ENCODE measurements around the gene SRCAP.

Gene SRCAP

GRCh38 chr16:30662449-30662848 is 36.5 kb upstream of the SRCAP start:
- Histone ChIP-seq H3K27me3 (no peaks in the 10 kb centered on the region), H3K9me3 (no peaks in the 10 kb centered on the region), H3K4me1 (ENCODE audit: control insufficient read depth in 1 of 2, insufficient read depth in 1 of 2, low read depth in 1 of 2, low read length in 1 of 2) (peaks cover 36 to 41% of the 10 kb centered on the region in 2 experiments), H3K36me3 (peaks cover 73% of the 10 kb centered on the region), H3K27ac (no peak overlapping the region), H3K4me3 (ENCODE audit: low read depth in 1 of 2, low read length in 1 of 2) (no peak overlapping the region)
- no peak for TF ChIP-seq CTCF (IDR thresholded peaks at IDR 0.05)

DNA sequence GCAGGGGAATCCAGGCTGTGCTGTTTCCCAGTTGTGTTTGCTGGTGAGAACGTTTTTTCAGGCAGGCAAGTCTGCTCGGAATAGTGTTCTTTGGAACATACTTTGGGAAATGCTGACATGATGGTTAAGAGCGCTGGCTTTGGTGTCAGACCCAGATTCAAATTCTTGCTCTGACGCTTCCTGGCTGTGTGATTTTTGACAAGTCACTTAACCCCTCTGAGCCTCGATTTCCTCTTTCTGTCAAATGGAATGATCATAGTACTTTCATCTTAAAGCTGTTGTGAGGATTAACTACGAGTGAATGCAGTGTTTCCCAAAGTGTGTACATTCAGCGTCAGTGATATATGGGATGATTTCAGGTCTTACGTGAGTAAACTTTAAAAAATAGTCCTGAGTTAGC is 35.9 kb upstream of the SRCAP start:
- Histone ChIP-seq H3K9me3 (no peaks in the 10 kb centered on the region), H3K27me3 (no peaks in the 10 kb centered on the region), H3K36me3 (peaks cover 78% of the 10 kb centered on the region), H3K27ac (no peak overlapping the region), H3K4me1 (ENCODE audit: control insufficient read depth in 1 of 2, insufficient read depth in 1 of 2, low read depth in 1 of 2, low read length in 1 of 2) (peaks cover 32 to 38% of the 10 kb centered on the region in 2 experiments), H3K4me3 (ENCODE audit: low read depth in 1 of 2, low read length in 1 of 2) (no peak overlapping the region)
- TF ChIP-seq CTCF (IDR thresholded peaks at IDR 0.05) = no peak

DNA sequence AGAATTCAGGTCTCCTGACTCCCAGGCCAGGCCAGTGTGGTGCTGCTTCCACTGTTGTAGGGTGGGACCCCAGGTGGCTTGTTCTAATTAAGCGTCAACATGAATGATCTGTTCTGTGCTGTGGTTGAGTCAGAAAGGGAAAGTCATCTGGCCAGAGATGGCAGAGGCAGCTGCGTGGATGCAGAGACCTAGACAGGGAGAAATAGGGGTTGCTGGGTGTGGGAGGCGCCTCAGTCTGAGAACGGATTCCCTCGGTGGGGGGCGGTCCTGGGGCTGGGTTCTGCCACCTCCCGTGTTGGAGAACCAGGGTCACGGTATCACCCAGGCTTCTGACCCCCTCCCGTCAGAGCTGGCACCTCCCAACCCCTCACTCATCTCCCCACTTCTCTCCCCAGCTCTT is 35.2 kb upstream of the SRCAP start:
- Histone ChIP-seq H3K36me3 (peaks cover 86% of the 10 kb centered on the region), H3K27ac (no peak overlapping the region), H3K4me3 (ENCODE audit: low read depth in 1 of 2, low read length in 1 of 2) (no peak overlapping the region), H3K27me3 (no peaks in the 10 kb centered on the region), H3K9me3 (no peaks in the 10 kb centered on the region), H3K4me1 (ENCODE audit: control insufficient read depth in 1 of 2, insufficient read depth in 1 of 2, low read depth in 1 of 2, low read length in 1 of 2) (peaks cover 32 to 38% of the 10 kb centered on the region in 2 experiments)
- TF ChIP-seq CTCF (IDR thresholded peaks at IDR 0.05) = no peak

DNA sequence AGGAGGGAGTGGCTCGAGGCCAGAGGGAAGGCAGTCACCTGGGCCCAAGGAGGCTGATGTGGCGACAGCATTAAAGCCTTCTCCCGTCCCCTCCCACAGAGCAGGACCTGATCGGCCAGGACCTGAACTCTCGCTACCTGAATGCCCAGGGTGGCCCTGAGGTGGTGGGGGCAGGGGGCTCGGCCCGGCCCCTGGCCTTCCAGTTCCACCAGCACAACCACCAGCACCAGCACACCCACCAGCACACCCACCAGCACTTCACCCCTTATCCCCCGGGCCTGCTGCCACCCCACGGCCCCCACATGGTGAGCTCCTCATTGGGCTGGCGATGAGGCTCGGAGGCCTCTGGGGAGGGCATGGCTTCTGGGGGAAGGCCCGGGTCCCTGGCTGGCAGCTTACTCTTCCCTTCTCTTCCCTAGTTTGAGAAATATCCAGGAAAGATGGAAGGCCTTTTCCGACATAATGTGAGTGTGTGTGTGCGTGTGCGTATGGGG is 34.3 kb upstream of the SRCAP start:
- H3K4me3 ChIP-seq (ENCODE audit: low read depth in 1 of 2, low read length in 1 of 2) = no peak overlapping the region
- no peaks in the 10 kb centered on the region for H3K9me3 ChIP-seq
- no peaks in the 10 kb centered on the region for H3K27me3 ChIP-seq
- H3K36me3 ChIP-seq = peaks cover 95% of the 10 kb centered on the region
- H3K27ac ChIP-seq = no peak overlapping the region
- no peak for TF ChIP-seq CTCF (IDR thresholded peaks at IDR 0.05)
- H3K4me1 ChIP-seq (ENCODE audit: control insufficient read depth in 1 of 2, insufficient read depth in 1 of 2, low read depth in 1 of 2, low read length in 1 of 2) = peaks cover 32 to 38% of the 10 kb centered on the region in 2 experiments

DNA sequence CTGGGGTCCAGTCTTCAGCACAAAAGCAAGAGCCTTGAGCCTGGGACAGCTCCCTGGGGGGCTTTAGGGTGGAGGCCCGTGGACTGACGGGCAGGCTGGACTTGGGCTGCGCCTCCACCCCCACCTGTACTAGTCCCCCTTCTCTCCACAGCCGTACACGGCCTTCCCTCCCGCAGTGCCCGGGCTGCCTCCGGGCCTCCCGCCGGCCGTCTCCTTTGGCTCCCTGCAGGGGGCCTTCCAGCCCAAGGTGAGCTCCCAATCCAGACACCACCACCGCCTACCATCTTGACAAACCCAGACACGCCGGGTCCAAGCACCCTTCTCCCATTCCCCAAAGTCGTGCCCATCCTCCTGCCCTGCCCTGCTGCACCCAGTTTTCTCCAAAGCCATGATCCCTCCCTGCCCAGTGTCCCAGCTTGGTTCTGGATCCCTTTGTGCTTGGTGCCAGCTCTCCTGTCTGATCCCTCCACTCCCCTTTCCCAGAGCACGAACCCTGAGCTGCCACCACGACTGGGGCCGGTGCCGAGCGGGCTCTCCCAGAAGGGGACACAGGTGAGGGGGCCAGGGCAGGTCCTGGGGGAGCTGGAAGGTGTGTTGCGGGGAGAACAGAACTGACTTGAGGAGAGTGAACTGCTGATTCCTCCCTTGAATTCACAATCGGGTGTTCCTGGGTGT is 33.7 kb upstream of the SRCAP start:
- Histone ChIP-seq H3K4me3 (ENCODE audit: low read depth in 1 of 2, low read length in 1 of 2) (no peak overlapping the region), H3K27me3 (no peaks in the 10 kb centered on the region), H3K36me3 (peaks cover 100% of the 10 kb centered on the region), H3K27ac (no peak overlapping the region), H3K9me3 (no peaks in the 10 kb centered on the region), H3K4me1 (ENCODE audit: control insufficient read depth in 1 of 2, insufficient read depth in 1 of 2, low read depth in 1 of 2, low read length in 1 of 2) (peaks cover 26 to 36% of the 10 kb centered on the region in 2 experiments)
- TF ChIP-seq CTCF (IDR thresholded peaks at IDR 0.05) = no peak
